HG03439 (cell line): ENCODE measurements around the gene TEX9.

ENCODE experiments used
- ATAC-seq: cut with Tn5 transposase; IDR thresholded peaks from one replicate; pipeline ENCODE4 v1.9.1; 2021; ENCODE audit warnings: mild to moderate bottlenecking, moderate library complexity; ENCODE audit not compliant: unreplicated experiment

The TEX9 gene

DNA sequence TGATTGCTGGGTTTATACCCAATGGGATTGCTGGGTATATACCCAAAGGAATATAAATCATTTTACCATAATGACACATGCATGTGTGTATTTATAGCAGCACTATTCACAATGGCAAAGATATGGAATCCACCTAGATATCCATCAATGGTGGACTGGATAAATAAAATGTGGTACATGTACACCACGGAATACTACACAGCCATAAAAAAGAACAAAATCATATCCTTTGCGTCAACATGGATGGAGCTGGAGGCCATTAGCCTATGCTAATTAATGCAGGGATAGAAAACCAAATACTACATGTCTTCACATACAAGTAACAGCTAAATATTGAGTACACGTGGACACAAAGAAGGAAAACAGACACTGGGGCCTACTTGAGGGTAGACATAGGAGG is 77.1 kb downstream of the TEX9 start:
- ATAC-seq = no peak

- ATAC-seq = no peak
These were observed 80.5 kb downstream of the TEX9 start for GRCh38 chr15:56445746-56446145.

- no peak for ATAC-seq
These were observed 89.6 kb downstream of the TEX9 start for GRCh38 chr15:56454836-56455235.

DNA sequence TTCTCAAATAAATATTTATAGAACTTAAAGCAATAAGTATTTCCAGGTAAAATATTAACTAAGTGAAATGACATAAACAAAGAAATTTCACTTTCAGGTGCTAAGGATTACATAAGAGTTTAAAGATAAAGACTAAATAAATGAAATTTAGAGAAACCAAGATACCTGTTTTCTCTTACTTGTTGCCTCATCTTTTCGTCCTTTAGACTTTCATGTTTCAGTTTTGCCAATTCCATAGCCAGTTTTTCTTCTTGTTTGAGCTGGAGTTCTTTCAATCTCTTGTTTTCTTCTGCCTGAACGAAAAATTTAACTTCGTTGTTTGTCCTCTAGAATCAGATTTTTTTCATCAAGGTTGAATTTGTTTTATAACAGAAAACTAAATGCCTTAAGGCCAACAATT is 91.0 kb downstream of the TEX9 start:
- ATAC-seq = no peak

- no peak for ATAC-seq
These were observed 93.9 kb downstream of the TEX9 start for GRCh38 chr15:56459096-56459495.

- no peak for ATAC-seq
These were observed 94.8 kb downstream of the TEX9 start for GRCh38 chr15:56460071-56460470.

- no peak for ATAC-seq
These were observed 95.7 kb downstream of the TEX9 start for GRCh38 chr15:56460947-56461346.

GRCh38 chr15:56464893-56465520 is 99.8 kb downstream of the TEX9 start, which contains the start of gene MNS1:
Gene MNS1, minus strand, starts transcription at chr15:56465137. Its CDS starts 165 bp downstream, at chr15:56464972.
- ATAC-seq = peak; percentile 98

GRCh38 chr15:56467616-56468015 is 102.4 kb downstream of the TEX9 start:
- no peak for ATAC-seq

DNA sequence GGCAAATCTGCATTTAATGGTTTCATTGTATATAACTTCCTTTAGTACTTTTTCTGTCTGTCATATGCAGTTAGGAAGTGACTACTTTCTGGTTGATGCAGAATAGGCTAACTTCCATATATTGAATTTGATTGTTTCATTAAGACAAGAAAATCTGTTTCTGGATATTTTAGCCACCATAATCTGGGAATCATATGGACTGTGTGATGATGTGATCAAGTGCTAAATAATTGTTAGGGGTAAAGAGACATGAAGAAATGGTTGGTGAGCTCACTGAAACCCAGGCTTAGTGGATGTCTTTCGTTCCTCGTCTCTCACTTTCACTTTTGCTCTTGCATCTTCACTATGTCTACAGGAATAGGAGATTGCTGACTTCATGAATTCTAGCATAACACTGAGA is 103.2 kb downstream of the TEX9 start:
- no peak for ATAC-seq

DNA sequence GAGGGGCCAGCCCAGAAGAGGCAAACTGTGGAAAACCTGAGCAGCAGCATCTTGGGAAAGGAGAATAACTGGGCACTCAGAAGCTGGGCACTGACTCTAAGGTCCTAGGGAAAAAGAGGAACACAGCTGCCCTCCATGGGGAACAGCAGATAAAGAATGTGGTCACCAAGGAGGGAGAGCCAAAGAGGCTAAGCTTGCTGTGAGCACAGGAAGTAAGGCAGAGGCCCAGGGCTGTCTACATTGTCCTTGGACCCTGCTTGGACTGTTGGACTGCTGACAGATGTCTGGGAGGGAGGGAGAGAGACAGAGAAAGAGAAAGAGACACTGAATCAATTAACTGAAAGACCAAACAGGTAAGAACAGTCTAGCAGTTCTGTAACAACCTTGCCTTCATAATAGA is 104.3 kb downstream of the TEX9 start:
- no peak for ATAC-seq

- ATAC-seq = no peak
These were observed 106.3 kb downstream of the TEX9 start for GRCh38 chr15:56471440-56472069.

DNA sequence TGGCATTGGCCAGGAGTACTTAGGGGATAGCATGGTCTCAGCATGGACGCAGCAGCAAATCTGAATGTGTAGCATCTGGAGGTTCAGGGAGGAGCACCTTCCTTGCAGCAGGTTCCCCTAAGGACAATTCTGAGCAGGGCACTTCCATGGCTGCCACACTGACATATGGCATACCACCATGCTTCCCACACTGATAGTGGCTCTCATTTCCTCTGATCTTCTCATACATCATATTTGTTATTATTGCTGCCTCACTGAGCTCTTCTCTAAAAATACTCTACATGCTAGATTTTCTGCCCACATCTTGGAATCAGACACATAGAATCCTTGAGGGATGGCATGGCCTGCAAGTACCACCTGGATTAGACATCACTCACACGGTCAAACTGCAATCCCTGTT is 107.1 kb downstream of the TEX9 start:
- ATAC-seq = no peak

DNA sequence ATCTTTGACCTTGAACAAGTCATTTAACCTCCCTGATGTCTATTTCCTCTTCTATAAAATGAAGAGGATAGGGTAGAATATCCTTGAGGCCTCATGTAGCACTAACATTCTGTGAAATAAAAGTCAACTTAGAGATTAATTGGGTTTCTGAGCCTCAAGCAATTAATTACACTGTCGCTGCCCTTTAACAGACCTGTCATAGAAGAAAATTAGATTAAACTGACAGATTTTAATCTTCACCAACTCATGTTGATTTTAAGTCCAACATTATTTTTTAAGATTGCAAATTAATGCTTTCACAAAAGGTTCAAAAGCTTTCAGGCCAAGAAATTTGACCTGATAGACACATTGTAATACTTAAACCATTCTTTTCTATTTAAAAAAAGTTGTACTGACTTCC is 107.8 kb downstream of the TEX9 start:
- ATAC-seq = no peak

DNA sequence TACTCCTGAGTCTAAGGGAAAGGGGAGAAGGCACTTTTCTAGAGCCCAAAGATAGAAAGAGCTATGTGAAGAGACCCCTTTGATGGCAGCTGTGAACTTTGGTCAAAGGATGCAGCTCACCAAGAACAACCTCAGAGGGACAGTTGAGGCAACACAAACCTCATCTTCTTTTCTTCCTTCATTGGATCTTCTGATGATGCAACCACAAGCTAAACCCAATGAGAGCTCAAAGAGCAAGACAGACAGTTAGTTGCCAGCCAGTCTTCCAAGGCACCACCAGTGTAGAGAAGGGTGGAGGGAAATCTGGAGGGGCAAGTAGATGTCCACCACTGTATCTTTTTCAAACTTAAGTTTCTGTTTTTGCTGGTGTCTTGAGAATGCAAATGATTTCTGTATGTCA is 110.1 kb downstream of the TEX9 start:
- ATAC-seq = no peak
